GM12874 (cell line): ENCODE measurements around the gene STH.

Source experiments
- TF ChIP-seq, protein P1 (sequence below): IDR thresholded peaks from 2 replicates; pipeline ENCODE4 v1.5.1; 2011; ENCODE audit warnings: low read depth, mild to moderate bottlenecking, control low read depth, low read length, moderate library complexity; ENCODE audit not compliant: insufficient read depth

STH gene

DNA sequence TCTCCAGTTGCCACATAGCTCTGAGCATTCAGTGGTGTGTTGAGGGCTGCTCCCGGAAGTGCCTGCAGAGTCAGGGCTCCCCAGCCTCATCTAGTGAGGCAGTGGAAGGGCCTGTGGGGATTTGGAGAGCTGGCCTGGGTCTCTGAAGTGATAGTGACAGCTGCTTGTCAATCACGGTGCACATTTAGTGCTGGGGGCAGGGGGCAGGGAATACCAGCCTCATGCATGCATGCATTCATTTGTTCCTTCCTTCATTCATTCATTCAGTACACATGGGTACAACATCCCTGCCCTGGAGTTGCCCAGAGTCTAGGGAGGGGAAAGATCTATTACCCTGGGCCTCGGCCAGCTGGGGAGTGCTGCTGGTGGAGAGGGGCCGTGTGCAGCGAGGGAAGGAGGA lies 11.3 kb upstream of the STH start:
- TF ChIP-seq, protein P1, sequence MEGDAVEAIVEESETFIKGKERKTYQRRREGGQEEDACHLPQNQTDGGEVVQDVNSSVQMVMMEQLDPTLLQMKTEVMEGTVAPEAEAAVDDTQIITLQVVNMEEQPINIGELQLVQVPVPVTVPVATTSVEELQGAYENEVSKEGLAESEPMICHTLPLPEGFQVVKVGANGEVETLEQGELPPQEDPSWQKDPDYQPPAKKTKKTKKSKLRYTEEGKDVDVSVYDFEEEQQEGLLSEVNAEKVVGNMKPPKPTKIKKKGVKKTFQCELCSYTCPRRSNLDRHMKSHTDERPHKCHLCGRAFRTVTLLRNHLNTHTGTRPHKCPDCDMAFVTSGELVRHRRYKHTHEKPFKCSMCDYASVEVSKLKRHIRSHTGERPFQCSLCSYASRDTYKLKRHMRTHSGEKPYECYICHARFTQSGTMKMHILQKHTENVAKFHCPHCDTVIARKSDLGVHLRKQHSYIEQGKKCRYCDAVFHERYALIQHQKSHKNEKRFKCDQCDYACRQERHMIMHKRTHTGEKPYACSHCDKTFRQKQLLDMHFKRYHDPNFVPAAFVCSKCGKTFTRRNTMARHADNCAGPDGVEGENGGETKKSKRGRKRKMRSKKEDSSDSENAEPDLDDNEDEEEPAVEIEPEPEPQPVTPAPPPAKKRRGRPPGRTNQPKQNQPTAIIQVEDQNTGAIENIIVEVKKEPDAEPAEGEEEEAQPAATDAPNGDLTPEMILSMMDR: no peak

DNA sequence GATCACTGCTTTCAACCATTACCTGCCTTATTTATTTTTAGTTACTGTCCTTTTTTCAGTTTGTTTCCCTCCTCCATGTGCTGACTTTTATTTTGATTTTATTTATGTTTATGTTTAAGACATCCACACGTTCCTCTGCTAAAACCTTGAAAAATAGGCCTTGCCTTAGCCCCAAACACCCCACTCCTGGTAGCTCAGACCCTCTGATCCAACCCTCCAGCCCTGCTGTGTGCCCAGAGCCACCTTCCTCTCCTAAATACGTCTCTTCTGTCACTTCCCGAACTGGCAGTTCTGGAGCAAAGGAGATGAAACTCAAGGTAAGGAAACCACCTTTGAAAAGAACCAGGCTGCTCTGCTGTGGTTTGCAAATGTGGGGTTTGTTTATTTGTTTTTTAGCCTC lies 9.3 kb upstream of the STH start:
- TF ChIP-seq, protein P1: no peak

DNA sequence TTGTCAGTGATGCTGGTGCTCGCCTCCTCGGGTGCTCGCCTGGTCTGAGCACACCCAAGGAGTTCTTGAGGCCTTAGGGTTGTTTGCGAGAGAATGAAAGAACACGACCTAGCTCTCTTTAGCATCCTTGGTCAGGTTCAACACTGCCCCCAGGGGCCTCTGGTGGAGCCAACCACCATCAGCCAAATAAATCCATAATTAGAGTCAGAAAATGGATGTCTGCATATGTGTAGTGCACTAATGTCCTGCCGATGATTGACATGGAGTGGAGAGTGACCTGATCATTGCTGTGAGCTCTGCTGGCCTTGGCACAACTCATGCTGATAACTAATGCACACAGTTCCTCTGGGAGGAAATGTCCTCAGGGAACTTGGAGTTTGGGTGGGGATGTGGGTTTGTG lies 8.2 kb upstream of the STH start:
- TF ChIP-seq, protein P1: no peak

DNA sequence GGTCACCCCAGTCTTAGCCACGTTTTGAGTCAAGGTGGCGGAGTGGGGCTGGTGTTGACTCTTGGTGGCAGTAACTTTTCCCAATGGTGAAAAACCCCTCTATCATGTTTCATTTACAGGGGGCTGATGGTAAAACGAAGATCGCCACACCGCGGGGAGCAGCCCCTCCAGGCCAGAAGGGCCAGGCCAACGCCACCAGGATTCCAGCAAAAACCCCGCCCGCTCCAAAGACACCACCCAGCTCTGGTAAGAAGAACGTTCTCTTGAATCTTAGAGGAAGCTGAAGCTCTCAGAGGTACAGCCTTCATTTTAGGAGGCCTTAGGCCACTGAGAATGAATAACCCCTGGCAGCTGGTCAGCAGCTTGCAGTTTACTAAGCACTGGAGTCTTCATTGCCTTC lies 7.7 kb upstream of the STH start:
- TF ChIP-seq, protein P1: no peak

DNA sequence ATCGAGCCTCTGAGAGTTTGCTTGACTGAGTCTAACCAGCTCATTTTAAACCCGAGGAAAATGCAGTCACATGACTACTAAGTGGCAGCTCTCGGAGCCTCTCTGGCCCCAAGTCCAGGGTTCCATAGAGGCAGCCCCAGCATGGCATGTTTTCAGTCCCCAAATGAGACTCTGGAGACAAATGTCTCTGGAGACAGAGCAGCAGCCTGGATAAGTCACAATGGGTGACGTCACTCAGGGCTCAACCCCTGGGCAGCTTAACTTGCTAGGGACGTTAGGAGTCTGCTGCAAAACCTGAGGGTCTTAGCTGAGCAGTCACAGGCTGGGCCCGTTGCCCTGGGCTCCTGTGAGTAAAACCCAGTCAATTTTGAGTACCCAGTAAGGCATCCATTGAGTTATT lies 6.9 kb upstream of the STH start:
- TF ChIP-seq, protein P1: no peak

DNA sequence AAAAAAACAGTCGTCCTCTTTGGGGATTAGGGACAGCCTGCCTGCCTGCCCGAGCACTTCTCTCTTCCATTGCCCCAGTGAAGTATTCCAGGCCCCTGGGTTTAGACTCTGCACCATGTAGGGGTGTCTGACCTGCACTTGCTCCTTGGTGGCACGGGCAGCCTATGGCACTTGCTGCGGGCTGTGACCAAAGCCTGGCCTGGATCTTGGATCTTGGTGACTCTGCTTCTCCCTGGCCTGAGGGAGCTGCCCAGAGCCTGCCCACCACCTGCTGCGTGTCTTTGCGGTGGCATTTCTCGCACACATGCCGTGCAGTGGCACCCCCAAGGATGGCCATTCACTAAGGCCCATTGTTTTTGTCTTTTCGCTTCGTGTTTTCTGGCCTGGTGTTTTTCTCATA lies 6.1 kb upstream of the STH start:
- TF ChIP-seq, protein P1: no peak

DNA sequence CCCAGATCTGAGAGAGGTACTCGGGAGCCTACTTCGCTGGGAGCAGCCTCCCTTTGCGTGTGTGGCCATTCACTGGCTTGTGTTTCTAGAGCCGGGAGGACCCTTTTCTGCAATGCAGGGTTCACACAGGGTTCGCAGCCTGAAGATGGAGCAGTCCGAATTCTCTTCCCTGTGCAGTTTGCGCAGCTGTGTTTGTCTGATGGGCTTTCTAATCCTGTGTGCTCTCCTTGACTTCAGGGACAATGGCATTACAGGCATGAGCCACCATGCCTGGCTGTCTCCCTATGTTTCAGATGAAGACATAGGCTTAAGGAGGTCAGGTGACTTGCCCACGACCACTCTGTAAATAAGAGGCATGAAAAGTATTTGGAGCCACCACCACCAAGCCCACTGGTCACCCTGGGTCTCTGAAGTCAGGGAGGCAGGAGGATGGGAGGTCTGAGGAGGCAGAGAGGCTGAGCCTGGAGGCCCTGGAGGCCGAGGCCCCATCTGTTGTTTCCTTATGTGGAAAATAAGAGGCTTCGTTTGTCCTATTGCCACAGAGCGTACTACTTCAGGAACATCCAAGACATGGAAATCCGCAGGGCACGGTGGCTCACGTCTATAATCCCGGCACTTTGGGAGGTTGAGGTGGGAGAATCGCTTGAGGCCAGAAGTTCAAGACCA lies 5.0 kb upstream of the STH start:
- TF ChIP-seq, protein P1: no peak
